ENCODE measurements around the gene CSKMT. TPM values are rescaled to one million over a fixed set of nuclear protein-coding genes. Genes with fewer than 3 reads are reported as not detected.
A peak's percentile ranks its signal among the peaks of the same experiment; 100 is the strongest.
"Not testable (repeated sequence)": the region's sequence is repeated elsewhere in the genome, so short reads cannot be mapped to it uniquely, and the experiment has no call there.

Gene CSKMT
- total RNA-seq, 1 donor from 2014 or later, result 15.7 TPM

DNA sequence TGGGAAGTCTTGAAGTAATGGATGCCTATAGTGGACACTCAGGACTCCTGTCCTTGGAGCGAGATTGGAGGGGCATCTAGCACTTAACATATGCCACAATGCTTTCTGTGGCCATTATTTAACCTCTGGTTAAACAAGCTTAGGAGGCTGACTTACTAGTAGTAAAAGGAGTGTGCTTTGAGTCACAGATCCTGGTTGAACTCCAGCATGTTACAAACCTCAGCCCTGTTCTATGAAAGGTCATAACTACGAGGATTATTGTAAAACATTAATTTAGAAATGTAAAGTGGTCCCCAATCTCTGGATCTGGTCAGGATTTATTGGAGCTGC lies 8.0 kb downstream of the CSKMT start:
- no peak for TF ChIP-seq CTCF (IDR thresholded peaks at IDR 0.05; ENCODE audit: partially characterized antibody, unreplicated experiment)
- peaks cover 17% of the 10 kb centered on the region for H3K4me1 Mint-ChIP-seq (ENCODE audit: low read depth, unreplicated experiment)
- H3K36me3 Mint-ChIP-seq (ENCODE audit: unreplicated experiment), result peaks cover 4% of the 10 kb centered on the region
- H3K27ac Mint-ChIP-seq (ENCODE audit: unreplicated experiment), result no peak overlapping the region
- H3K4me3 Mint-ChIP-seq (ENCODE audit: unreplicated experiment), result peak overlapping the region; percentile 97
- no peak for DNase-seq
- peaks cover 3% of the 10 kb centered on the region for H3K9me3 Mint-ChIP-seq (ENCODE audit: unreplicated experiment)
- H3K27me3 Mint-ChIP-seq (ENCODE audit: unreplicated experiment), result peaks cover 7% of the 10 kb centered on the region

- H3K27me3 Mint-ChIP-seq (ENCODE audit: unreplicated experiment); H3K4me3 Mint-ChIP-seq (ENCODE audit: unreplicated experiment); H3K36me3 Mint-ChIP-seq (ENCODE audit: unreplicated experiment); H3K9me3 Mint-ChIP-seq (ENCODE audit: unreplicated experiment); H3K27ac Mint-ChIP-seq (ENCODE audit: unreplicated experiment); DNase-seq: not testable (repeated sequence)
- H3K4me1 Mint-ChIP-seq (ENCODE audit: low read depth, unreplicated experiment), result peaks cover 18% of the 10 kb centered on the region
Measured at GRCh38 chr11:62675415-62675814, 10.3 kb downstream of the CSKMT start.

DNA sequence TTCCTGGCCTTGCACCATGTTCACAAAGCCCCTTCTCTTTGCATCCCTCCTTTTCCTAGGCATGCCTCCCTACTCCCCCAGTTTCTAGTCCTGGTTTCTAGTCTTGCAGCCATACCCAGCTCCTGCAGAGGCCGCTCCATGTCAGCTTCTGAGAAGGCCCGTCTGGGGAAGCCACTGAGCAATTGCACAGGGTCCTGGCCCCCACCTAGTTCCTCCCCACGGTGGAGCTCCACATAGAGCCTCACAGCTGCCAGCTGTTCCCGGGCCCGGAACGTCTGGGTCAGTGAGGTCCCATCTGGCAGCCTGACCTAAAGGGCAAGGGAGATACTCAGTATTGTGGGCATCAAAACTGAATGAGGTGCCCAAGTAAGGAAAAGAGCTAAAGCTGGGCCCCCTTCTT lies 11.6 kb downstream of the CSKMT start:
- DNase-seq, result no peak
- Mint-ChIP-seq H3K27ac (ENCODE audit: unreplicated experiment) (peak overlapping the region; percentile 4), H3K4me3 (ENCODE audit: unreplicated experiment) (peak overlapping the region; percentile 75), H3K4me1 (ENCODE audit: low read depth, unreplicated experiment) (peaks cover 20% of the 10 kb centered on the region), H3K27me3 (ENCODE audit: unreplicated experiment) (peaks cover 2% of the 10 kb centered on the region), H3K9me3 (ENCODE audit: unreplicated experiment) (peaks cover 6% of the 10 kb centered on the region), H3K36me3 (ENCODE audit: unreplicated experiment) (peaks cover 6% of the 10 kb centered on the region)
- TF ChIP-seq CTCF (IDR thresholded peaks at IDR 0.05; ENCODE audit: partially characterized antibody, unreplicated experiment), result no peak

DNA sequence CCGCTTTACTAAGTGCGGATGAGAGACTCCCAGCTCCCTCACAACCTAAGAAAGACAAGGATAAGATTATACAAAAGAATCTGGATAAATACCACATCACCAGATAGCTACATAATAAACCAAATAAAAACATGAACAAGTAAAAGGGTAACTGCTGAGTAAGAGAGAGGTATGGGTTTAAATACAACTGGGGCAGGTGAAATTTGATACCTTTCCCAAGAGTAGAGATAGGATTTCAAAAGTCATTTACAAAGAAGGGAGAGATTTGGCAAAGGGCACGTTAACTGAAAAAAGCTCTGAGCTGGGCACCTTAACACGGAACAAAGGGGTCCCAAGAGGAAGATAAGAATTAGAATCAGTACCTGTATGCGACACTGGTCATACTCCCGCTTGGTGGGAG lies 12.0 kb downstream of the CSKMT start:
- Mint-ChIP-seq H3K27ac (ENCODE audit: unreplicated experiment) (peak overlapping the region; percentile 4), H3K27me3 (ENCODE audit: unreplicated experiment) (peaks cover 2% of the 10 kb centered on the region), H3K4me3 (ENCODE audit: unreplicated experiment) (peak overlapping the region; percentile 75), H3K4me1 (ENCODE audit: low read depth, unreplicated experiment) (peaks cover 20% of the 10 kb centered on the region), H3K9me3 (ENCODE audit: unreplicated experiment) (peaks cover 6% of the 10 kb centered on the region), H3K36me3 (ENCODE audit: unreplicated experiment) (peaks cover 6% of the 10 kb centered on the region)
- no peak for TF ChIP-seq CTCF (IDR thresholded peaks at IDR 0.05; ENCODE audit: partially characterized antibody, unreplicated experiment)
- no peak for DNase-seq

DNA sequence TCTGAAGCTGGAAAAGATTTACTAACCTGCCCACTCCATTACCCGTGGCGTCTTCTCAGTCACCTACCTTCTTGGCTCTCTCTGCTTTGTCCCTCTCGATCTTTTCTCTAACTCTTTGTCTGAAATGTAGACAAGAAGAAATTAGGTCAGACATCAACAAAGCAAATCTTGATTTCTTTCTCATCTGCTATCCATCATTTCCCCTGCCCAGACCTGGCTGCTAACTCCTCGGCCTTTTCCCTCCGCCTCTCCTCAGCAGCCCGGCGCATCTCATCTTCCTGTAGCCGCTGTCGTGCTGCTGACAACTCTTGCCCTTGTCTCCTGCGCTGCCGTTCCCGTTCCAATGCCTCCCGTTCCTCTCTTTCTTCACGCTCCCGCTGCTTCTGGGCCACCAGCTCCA lies 12.6 kb downstream of the CSKMT start:
- peaks cover 6% of the 10 kb centered on the region for H3K36me3 Mint-ChIP-seq (ENCODE audit: unreplicated experiment)
- H3K4me1 Mint-ChIP-seq (ENCODE audit: low read depth, unreplicated experiment), result peaks cover 20% of the 10 kb centered on the region
- DNase-seq, result no peak
- no peak for TF ChIP-seq CTCF (IDR thresholded peaks at IDR 0.05; ENCODE audit: partially characterized antibody, unreplicated experiment)
- H3K27ac Mint-ChIP-seq (ENCODE audit: unreplicated experiment), result peak overlapping the region; percentile 93
- peak overlapping the region; percentile 93 for H3K4me3 Mint-ChIP-seq (ENCODE audit: unreplicated experiment)
- H3K27me3 Mint-ChIP-seq (ENCODE audit: unreplicated experiment), result peaks cover 2% of the 10 kb centered on the region
- peaks cover 6% of the 10 kb centered on the region for H3K9me3 Mint-ChIP-seq (ENCODE audit: unreplicated experiment)

- peaks cover 2% of the 10 kb centered on the region for H3K27me3 Mint-ChIP-seq (ENCODE audit: unreplicated experiment)
- H3K27ac Mint-ChIP-seq (ENCODE audit: unreplicated experiment), result peak overlapping the region; percentile 93
- peaks cover 20% of the 10 kb centered on the region for H3K4me1 Mint-ChIP-seq (ENCODE audit: low read depth, unreplicated experiment)
- H3K9me3 Mint-ChIP-seq (ENCODE audit: unreplicated experiment), result peaks cover 6% of the 10 kb centered on the region
- H3K36me3 Mint-ChIP-seq (ENCODE audit: unreplicated experiment), result peaks cover 6% of the 10 kb centered on the region
- peak overlapping the region; percentile 93 for H3K4me3 Mint-ChIP-seq (ENCODE audit: unreplicated experiment)
- TF ChIP-seq CTCF (IDR thresholded peaks at IDR 0.05; ENCODE audit: partially characterized antibody, unreplicated experiment), result no peak
- DNase-seq, result no peak
Measured at GRCh38 chr11:62678433-62678769, 13.3 kb downstream of the CSKMT start.
